Tibial nerve (tissue), 4 donors: ENCODE data around the gene EVX2. TPM values are rescaled to one million over a fixed set of nuclear protein-coding genes. Genes with fewer than 3 reads are reported as not detected.

Experiments
- DNase-seq, 2 donors: peaks; one replicate each; pipeline ENCODE4 v3.0.0-alpha.2; 2019; ENCODE audit warnings: low spot score in 2 of 2
- H3K27ac ChIP-seq, 4 donors: fragments of 200-600 bp; sonication (generic) in 3 of 4; one replicate each; pipeline ENCODE4 v1.5.1; 2017 to 2019; ENCODE audit warnings: mild to moderate bottlenecking in 1 of 4
- H3K27me3 ChIP-seq, 2 donors: fragments of 200-600 bp; sonication (generic) in 1 of 2; one replicate each; pipeline versions ENCODE4 v1.5.1 to v1.6.0; 2017 to 2019
- H3K36me3 ChIP-seq, 3 donors: fragments of 200-600 bp; sonication (generic); one replicate each; pipeline ENCODE4 v1.5.1; 2018 to 2019
- H3K4me1 ChIP-seq, 4 donors: fragments of 200-600 bp; sonication (generic) in 3 of 4; one replicate each; pipeline ENCODE4 v1.5.1; 2017 to 2019
- H3K4me3 ChIP-seq, 4 donors: fragments of 200-600 bp; sonication (generic) in 3 of 4; one replicate each; pipeline ENCODE4 v1.5.1; 2017 to 2019; ENCODE audit warnings: mild to moderate bottlenecking in 1 of 4, moderate library complexity in 1 of 4
- H3K9me3 ChIP-seq, 4 donors: fragments of 200-600 bp; sonication (generic) in 3 of 4; one replicate each; pipeline ENCODE4 v1.5.1; 2017 to 2019
- EP300 ChIP-seq, 2 donors: sonication (generic); formaldehyde crosslinking; IDR thresholded peaks; one replicate each; pipeline ENCODE4 v1.6.1; 2017; ENCODE audit warnings: antibody characterized with exemption in 2 of 2, mild to moderate bottlenecking in 1 of 2
- POLR2A ChIP-seq, 2 donors: fragments of 450-650 bp; IDR thresholded peaks; one replicate each; pipeline ENCODE4 v1.6.1; 2017; ENCODE audit warnings: antibody characterized with exemption in 2 of 2, mild to moderate bottlenecking in 2 of 2, moderate library complexity in 2 of 2
- WGBS, 2 donors: methylation state at CpG; one replicate each; pipeline ENCODE4 v1.1.5; 2018; 5-methylcytosine and 5-hydroxymethylcytosine counted together
- total RNA-seq, 4 donors: library from RNA; depleted of rRNA; stranded (reverse); fragments of >200 nt; gene quantifications; one replicate each; pipeline ENCODE4 v1.1.0, GENCODE V29; 2016
- TF ChIP-seq, protein P1 (sequence below), 5 experiments: fragments of 200-600 bp in 3 of 5; fragments of 450-650 bp in 2 of 5; sonication (generic) in 3 of 5; IDR thresholded peaks; one replicate each; pipeline ENCODE4 v1.5.1; 2016 to 2019; ENCODE audit warnings: antibody characterized with exemption in 5 of 5, mild to moderate bottlenecking in 3 of 5, moderate library complexity in 2 of 5

EVX2 gene
- total RNA-seq, 4 donors from 2014 or later, result not detected

DNA sequence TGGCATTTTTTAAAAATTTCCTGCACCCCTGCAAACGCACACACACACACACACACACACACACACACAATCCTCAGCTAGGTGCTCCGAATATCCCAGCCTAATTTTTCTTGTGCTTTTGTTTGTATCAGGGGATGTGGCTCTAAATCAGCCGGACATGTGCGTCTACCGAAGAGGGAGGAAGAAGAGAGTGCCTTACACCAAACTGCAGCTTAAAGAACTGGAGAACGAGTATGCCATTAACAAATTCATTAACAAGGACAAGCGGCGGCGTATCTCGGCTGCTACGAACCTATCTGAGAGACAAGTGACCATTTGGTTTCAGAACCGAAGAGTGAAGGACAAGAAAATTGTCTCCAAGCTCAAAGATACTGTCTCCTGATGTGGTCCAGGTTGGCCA, 10.6 kb upstream of the EVX2 start:
- Histone ChIP-seq H3K36me3 (no peaks in the 10 kb centered on the region), H3K4me3 (no peak overlapping the region), H3K27ac (no peak overlapping the region), H3K4me1 (peaks cover 0 to 52% (median 11%) of the 10 kb centered on the region in 4 donors), H3K27me3 (peaks cover 8 to 98% of the 10 kb centered on the region in 2 donors), H3K9me3 (no peaks in the 10 kb centered on the region)
- TF ChIP-seq, protein P1, sequence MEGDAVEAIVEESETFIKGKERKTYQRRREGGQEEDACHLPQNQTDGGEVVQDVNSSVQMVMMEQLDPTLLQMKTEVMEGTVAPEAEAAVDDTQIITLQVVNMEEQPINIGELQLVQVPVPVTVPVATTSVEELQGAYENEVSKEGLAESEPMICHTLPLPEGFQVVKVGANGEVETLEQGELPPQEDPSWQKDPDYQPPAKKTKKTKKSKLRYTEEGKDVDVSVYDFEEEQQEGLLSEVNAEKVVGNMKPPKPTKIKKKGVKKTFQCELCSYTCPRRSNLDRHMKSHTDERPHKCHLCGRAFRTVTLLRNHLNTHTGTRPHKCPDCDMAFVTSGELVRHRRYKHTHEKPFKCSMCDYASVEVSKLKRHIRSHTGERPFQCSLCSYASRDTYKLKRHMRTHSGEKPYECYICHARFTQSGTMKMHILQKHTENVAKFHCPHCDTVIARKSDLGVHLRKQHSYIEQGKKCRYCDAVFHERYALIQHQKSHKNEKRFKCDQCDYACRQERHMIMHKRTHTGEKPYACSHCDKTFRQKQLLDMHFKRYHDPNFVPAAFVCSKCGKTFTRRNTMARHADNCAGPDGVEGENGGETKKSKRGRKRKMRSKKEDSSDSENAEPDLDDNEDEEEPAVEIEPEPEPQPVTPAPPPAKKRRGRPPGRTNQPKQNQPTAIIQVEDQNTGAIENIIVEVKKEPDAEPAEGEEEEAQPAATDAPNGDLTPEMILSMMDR (IDR thresholded peaks at IDR 0.05), result no peak
- TF ChIP-seq EP300 (IDR thresholded peaks at IDR 0.05) (peak in 1 of 2 donors; percentile 14), POLR2A (IDR thresholded peaks at IDR 0.05) (no peak)
- 8 to 12% methylated on average over 12 of the region's 12 CpGs for WGBS, 2 donors
- no peak for DNase-seq

- no peak overlapping the region for H3K27ac ChIP-seq
- WGBS, 2 donors, result 10 to 13% methylated on average over 8 of the region's 8 CpGs
Observed at GRCh38 chr2:176093898-176094249, 10.1 kb upstream of the EVX2 start.

GRCh38 chr2:176093145-176093897, 9.6 kb upstream of the EVX2 start:
- no peaks in the 10 kb centered on the region for H3K9me3 ChIP-seq
- peaks cover 0 to 46% (median 10%) of the 10 kb centered on the region in 4 donors for H3K4me1 ChIP-seq
- WGBS, 2 donors, result 3 to 8% methylated on average over 24 to 49 of the region's 53 CpGs
- peak overlapping the region in 1 of 4 donors; percentile 42 for H3K4me3 ChIP-seq
- no peak overlapping the region for H3K27ac ChIP-seq
- H3K27me3 ChIP-seq, result peaks cover 8 to 98% of the 10 kb centered on the region in 2 donors
- TF ChIP-seq, protein P1 (IDR thresholded peaks at IDR 0.05), result no peak
- TF ChIP-seq EP300 (IDR thresholded peaks at IDR 0.05), result no peak
- no peak for TF ChIP-seq POLR2A (IDR thresholded peaks at IDR 0.05)
- no peak for DNase-seq
- H3K36me3 ChIP-seq, result no peaks in the 10 kb centered on the region

More at GRCh38 chr2:176093898-176094249, 10.1 kb upstream of the EVX2 start:
- peaks cover 0 to 48% (median 11%) of the 10 kb centered on the region in 4 donors for H3K4me1 ChIP-seq
- no peaks in the 10 kb centered on the region for H3K36me3 ChIP-seq
- no peaks in the 10 kb centered on the region for H3K9me3 ChIP-seq
- TF ChIP-seq EP300 (IDR thresholded peaks at IDR 0.05) (no peak), POLR2A (IDR thresholded peaks at IDR 0.05) (no peak)
- TF ChIP-seq, protein P1 (IDR thresholded peaks at IDR 0.05), result no peak
- DNase-seq, result no peak
- H3K27me3 ChIP-seq, result peaks cover 8 to 98% of the 10 kb centered on the region in 2 donors
- H3K4me3 ChIP-seq, result no peak overlapping the region

DNA sequence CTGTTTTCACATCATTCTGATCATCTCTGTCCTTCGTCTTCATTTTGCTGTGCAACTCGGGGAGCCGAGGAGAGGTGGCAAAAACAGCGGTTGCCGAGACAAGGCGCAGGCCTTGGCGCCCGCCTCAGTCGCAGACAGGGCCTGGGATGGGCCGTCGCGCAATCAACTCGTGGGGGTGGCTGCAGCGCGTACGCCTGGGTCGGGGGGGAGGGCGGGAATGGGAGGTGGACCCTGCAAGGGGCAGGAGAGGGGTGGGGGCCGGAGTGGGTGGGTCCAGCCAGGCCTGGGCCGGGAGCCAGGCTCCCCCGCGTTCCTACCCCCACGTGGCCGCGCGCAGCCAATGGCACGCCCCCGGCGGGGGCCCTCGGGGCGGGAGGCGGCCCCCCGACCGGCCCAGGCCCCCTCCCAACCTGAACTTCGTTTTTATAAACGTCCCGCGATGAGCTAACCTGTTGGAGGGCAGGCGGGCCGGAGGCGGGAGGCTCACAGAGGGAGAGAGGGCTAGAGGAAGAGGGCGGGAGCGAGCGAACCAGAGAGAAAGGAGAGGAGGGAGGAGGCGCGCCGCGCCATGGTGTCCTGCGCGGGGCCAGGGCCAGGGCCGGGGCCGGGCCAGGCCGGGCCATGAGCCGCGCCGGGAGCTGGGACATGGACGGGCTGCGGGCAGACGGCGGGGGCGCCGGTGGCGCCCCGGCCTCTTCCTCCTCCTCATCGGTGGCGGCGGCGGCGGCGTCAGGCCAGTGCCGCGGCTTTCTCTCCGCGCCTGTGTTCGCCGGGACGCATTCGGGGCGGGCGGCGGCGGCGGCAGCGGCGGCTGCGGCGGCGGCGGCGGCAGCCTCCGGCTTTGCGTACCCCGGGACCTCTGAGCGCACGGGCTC, 8.7 kb upstream of the EVX2 start, which contains the start of gene HOXD13:
HOXD13 (plus strand) TSS at position 452 of the 875 bp plus-strand sequence; CDS start at position 622, 170 bp downstream.
- TF ChIP-seq POLR2A (IDR thresholded peaks at IDR 0.05) (no peak), EP300 (IDR thresholded peaks at IDR 0.05) (no peak)
- TF ChIP-seq, protein P1 (IDR thresholded peaks at IDR 0.05), result no peak
- Histone ChIP-seq H3K4me3 (peak within 1 kb of the TSS in 1 of 4 donors; percentile 42), H3K36me3 (no peaks in the 10 kb centered on the region), H3K27me3 (peaks cover 8 to 98% of the 10 kb centered on the region in 2 donors), H3K9me3 (no peaks in the 10 kb centered on the region), H3K27ac (no peak within 1 kb of the TSS), H3K4me1 (peaks cover 0 to 44% (median 12%) of the 10 kb centered on the region in 4 donors)
- DNase-seq, result no peak
- WGBS, 2 donors, result 3 to 4% methylated on average over 38 to 70 of the region's 95 CpGs
